ENCODE measurements around the gene LMAN1L. TPM values are rescaled to one million over a fixed set of nuclear protein-coding genes. Genes with fewer than 3 reads are reported as not detected.

The LMAN1L gene
- total RNA-seq, 2 donors from 2014 or later: not detected

DNA sequence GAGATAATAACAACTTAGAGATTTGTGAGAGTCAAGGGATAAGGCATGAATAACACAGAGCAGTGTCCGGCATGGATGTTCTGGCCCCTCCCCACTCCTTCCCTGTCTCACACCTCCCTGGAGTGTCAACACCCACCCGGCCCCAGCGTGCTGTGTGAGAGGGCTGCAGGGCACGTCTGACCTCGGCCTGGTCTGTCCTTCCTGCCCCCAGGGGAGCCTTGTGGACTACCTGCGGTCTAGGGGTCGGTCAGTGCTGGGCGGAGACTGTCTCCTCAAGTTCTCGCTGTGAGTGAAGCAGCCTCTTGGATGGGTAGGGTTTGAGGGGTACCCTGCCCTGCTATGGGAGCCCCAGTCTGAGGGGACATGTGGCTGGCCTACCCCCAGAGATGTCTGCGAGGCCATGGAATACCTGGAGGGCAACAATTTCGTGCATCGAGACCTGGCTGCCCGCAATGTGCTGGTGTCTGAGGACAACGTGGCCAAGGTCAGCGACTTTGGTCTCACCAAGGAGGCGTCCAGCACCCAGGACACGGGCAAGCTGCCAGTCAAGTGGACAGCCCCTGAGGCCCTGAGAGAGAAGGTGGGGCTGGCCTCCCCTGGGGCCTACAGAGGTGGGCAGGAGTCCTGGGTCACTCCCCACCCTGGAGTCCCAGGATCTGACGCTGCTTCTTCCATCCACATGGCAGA lies 11.2 kb upstream of the LMAN1L start:
- TF ChIP-seq POLR2A (IDR thresholded peaks at IDR 0.05): no peak
- 77 to 84% methylated on average over 3 to 16 of the region's 18 CpGs for WGBS, 2 donors
- ATAC-seq (no peak), DNase-seq (no peak)
- intact Hi-C loops (cut with DNase I): no loop called here
- no peaks in the 10 kb centered on the region for H3K9me3 ChIP-seq
- H3K36me3 ChIP-seq (replicated peaks in 1 of 2; ENCODE audit: insufficient read depth in 1 of 2, low read depth in 2 of 2): peaks cover 0 to 5% of the 10 kb centered on the region in 2 donors
- H3K27me3 ChIP-seq: no peaks in the 10 kb centered on the region
- no peak overlapping the region for H3K27ac ChIP-seq
- H3K4me3 ChIP-seq: no peak overlapping the region
- peaks cover 18% of the 10 kb centered on the region for H3K4me1 ChIP-seq

GRCh38 chr15:74802290-74802689 lies 10.3 kb upstream of the LMAN1L start:
- Histone ChIP-seq H3K27ac (no peak overlapping the region), H3K4me1 (peaks cover 18% of the 10 kb centered on the region), H3K9me3 (no peaks in the 10 kb centered on the region), H3K36me3 (replicated peaks in 1 of 2; ENCODE audit: insufficient read depth in 1 of 2, low read depth in 2 of 2) (peaks cover 0 to 5% of the 10 kb centered on the region in 2 donors), H3K27me3 (no peaks in the 10 kb centered on the region), H3K4me3 (no peak overlapping the region)
- WGBS, 2 donors: 88 to 94% methylated on average over 12 to 20 of the region's 20 CpGs
- intact Hi-C loops (cut with DNase I): no loop called here
- DNase-seq (no peak), ATAC-seq (no peak)
- TF ChIP-seq POLR2A (IDR thresholded peaks at IDR 0.05): no peak
- TF ChIP-seq, protein P1, sequence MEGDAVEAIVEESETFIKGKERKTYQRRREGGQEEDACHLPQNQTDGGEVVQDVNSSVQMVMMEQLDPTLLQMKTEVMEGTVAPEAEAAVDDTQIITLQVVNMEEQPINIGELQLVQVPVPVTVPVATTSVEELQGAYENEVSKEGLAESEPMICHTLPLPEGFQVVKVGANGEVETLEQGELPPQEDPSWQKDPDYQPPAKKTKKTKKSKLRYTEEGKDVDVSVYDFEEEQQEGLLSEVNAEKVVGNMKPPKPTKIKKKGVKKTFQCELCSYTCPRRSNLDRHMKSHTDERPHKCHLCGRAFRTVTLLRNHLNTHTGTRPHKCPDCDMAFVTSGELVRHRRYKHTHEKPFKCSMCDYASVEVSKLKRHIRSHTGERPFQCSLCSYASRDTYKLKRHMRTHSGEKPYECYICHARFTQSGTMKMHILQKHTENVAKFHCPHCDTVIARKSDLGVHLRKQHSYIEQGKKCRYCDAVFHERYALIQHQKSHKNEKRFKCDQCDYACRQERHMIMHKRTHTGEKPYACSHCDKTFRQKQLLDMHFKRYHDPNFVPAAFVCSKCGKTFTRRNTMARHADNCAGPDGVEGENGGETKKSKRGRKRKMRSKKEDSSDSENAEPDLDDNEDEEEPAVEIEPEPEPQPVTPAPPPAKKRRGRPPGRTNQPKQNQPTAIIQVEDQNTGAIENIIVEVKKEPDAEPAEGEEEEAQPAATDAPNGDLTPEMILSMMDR (IDR thresholded peaks at IDR 0.05): no peak

GRCh38 chr15:74802862-74803447 lies 9.7 kb upstream of the LMAN1L start:
- no peak overlapping the region for H3K4me3 ChIP-seq
- H3K36me3 ChIP-seq (replicated peaks in 1 of 2; ENCODE audit: insufficient read depth in 1 of 2, low read depth in 2 of 2): peaks cover 0 to 5% of the 10 kb centered on the region in 2 donors
- H3K4me1 ChIP-seq: peaks cover 17% of the 10 kb centered on the region
- no peak for TF ChIP-seq POLR2A (IDR thresholded peaks at IDR 0.05)
- TF ChIP-seq, protein P1 (IDR thresholded peaks at IDR 0.05): no peak
- DNase-seq: no peak
- WGBS, 2 donors: 92 to 95% methylated on average over 27 to 29 of the region's 31 CpGs
- no peak overlapping the region for H3K27ac ChIP-seq
- intact Hi-C loops (cut with DNase I): no loop called here
- ATAC-seq: no peak
- H3K27me3 ChIP-seq: no peaks in the 10 kb centered on the region
- no peaks in the 10 kb centered on the region for H3K9me3 ChIP-seq

GRCh38 chr15:74804935-74805334 lies 7.7 kb upstream of the LMAN1L start:
- ATAC-seq: no peak

GRCh38 chr15:74807282-74807681 lies 5.4 kb upstream of the LMAN1L start:
- ATAC-seq (no peak), DNase-seq (no peak)
- Histone ChIP-seq H3K27ac (no peak overlapping the region), H3K4me1 (no peaks in the 10 kb centered on the region), H3K9me3 (no peaks in the 10 kb centered on the region), H3K36me3 (replicated peaks in 1 of 2; ENCODE audit: insufficient read depth in 1 of 2, low read depth in 2 of 2) (no peaks in the 10 kb centered on the region), H3K27me3 (no peaks in the 10 kb centered on the region), H3K4me3 (no peak overlapping the region)
- WGBS, 2 donors: 55 to 69% methylated on average over 5 of the region's 5 CpGs
- TF ChIP-seq, protein P1 (IDR thresholded peaks at IDR 0.05): no peak
- TF ChIP-seq POLR2A (IDR thresholded peaks at IDR 0.05): no peak
- intact Hi-C loops (cut with DNase I): no loop called here

More at GRCh38 chr15:74804935-74805334, 7.7 kb upstream of the LMAN1L start:
- no peak overlapping the region for H3K4me3 ChIP-seq
- no peak overlapping the region for H3K27ac ChIP-seq
- H3K27me3 ChIP-seq: no peaks in the 10 kb centered on the region
- DNase-seq: no peak
- 84 to 87% methylated on average over 6 of the region's 6 CpGs for WGBS, 2 donors
- no peak for TF ChIP-seq POLR2A (IDR thresholded peaks at IDR 0.05)
- H3K36me3 ChIP-seq (replicated peaks in 1 of 2; ENCODE audit: insufficient read depth in 1 of 2, low read depth in 2 of 2): peaks cover 0 to 5% of the 10 kb centered on the region in 2 donors
- peaks cover 4% of the 10 kb centered on the region for H3K4me1 ChIP-seq
- intact Hi-C loops (cut with DNase I): no loop called here
- H3K9me3 ChIP-seq: no peaks in the 10 kb centered on the region
